Measurements from ENCODE around the gene GPR85.

The GPR85 gene

DNA sequence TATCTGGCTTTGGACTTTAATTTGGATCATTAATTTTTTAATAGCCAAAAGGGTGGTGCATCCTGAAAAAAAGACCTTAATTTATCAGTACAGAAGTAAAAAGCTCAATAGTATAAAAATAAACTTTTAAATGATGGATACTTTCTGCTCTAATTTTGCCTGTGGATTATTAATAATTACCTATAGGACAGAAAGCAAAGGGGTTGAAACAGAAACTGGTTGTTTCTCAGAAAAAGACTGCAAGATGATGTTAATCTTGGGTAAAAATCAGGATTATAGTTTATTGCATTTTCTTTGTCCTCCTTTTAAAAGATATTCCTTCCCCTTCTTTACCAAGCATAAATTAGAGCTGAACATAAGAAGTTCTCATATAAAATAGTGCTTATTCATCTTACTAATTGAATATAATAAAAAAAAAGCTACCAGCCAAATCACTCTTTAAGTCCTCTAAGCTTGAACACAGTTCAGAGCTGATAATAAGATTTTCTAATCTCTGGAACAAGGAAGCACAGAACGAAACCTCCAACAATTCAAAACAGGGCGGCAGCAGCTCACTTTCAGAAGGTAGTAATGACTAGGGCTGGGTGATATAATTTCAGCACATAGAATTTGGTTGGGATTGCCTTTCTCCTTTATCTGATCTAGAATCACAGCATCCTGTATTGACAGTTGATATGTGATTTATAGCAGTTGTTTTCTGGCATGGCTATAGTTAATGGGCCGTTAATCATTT, 8.1 kb upstream of the GPR85 start:
- TF ChIP-seq, protein P1, sequence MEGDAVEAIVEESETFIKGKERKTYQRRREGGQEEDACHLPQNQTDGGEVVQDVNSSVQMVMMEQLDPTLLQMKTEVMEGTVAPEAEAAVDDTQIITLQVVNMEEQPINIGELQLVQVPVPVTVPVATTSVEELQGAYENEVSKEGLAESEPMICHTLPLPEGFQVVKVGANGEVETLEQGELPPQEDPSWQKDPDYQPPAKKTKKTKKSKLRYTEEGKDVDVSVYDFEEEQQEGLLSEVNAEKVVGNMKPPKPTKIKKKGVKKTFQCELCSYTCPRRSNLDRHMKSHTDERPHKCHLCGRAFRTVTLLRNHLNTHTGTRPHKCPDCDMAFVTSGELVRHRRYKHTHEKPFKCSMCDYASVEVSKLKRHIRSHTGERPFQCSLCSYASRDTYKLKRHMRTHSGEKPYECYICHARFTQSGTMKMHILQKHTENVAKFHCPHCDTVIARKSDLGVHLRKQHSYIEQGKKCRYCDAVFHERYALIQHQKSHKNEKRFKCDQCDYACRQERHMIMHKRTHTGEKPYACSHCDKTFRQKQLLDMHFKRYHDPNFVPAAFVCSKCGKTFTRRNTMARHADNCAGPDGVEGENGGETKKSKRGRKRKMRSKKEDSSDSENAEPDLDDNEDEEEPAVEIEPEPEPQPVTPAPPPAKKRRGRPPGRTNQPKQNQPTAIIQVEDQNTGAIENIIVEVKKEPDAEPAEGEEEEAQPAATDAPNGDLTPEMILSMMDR (conservative IDR thresholded peaks at IDR 0.05; ENCODE audit: low read depth, low read length), result no peak
- no peak overlapping the region for H3K4me3 ChIP-seq (ENCODE audit: low read depth, low read length)
- DNase-seq (ENCODE audit: low read depth), result no peak

DNA sequence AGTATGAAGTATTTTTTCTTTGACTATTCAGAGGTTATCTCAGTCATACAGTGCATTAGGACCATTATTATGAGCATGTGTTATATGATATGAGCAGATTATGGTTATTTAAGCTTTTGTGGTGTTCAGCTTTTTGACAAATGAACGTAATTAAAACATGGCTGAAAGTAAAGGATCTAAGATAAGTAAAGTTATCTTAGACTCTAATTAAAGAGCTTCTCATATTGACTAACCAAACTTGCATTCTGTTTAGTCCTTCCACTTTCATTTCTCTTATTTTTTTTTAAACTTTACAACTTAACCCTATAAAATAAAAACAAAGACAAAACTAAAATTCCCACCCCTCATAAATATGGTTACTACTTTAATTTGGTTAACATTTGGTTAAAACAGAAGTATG, 6.9 kb upstream of the GPR85 start:
- no peak for DNase-seq (ENCODE audit: low read depth)
- TF ChIP-seq, protein P1 (conservative IDR thresholded peaks at IDR 0.05; ENCODE audit: low read depth, low read length), result no peak
- H3K4me3 ChIP-seq (ENCODE audit: low read depth, low read length), result no peak overlapping the region

DNA sequence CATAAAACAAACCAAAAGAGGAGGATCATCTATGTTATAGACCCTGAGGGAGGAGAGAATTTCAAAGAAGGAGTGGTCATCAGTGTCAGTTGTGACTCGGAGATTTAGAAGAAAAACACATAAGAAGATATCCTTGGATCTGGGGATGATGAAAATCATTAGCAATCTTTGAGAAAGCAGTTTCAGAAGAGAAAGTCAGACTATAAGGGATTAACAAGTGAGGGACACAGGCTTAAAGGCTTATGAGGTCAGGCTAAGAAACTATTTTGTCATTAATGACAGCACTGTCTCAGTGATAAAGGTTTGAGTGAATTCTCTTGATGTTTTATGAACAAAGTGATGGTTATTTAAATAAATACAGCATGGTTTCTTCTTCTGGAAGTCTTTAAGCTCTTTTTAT, 6.1 kb upstream of the GPR85 start:
- no peak overlapping the region for H3K4me3 ChIP-seq (ENCODE audit: low read depth, low read length)
- TF ChIP-seq, protein P1 (conservative IDR thresholded peaks at IDR 0.05; ENCODE audit: low read depth, low read length), result no peak
- DNase-seq (ENCODE audit: low read depth), result no peak

DNA sequence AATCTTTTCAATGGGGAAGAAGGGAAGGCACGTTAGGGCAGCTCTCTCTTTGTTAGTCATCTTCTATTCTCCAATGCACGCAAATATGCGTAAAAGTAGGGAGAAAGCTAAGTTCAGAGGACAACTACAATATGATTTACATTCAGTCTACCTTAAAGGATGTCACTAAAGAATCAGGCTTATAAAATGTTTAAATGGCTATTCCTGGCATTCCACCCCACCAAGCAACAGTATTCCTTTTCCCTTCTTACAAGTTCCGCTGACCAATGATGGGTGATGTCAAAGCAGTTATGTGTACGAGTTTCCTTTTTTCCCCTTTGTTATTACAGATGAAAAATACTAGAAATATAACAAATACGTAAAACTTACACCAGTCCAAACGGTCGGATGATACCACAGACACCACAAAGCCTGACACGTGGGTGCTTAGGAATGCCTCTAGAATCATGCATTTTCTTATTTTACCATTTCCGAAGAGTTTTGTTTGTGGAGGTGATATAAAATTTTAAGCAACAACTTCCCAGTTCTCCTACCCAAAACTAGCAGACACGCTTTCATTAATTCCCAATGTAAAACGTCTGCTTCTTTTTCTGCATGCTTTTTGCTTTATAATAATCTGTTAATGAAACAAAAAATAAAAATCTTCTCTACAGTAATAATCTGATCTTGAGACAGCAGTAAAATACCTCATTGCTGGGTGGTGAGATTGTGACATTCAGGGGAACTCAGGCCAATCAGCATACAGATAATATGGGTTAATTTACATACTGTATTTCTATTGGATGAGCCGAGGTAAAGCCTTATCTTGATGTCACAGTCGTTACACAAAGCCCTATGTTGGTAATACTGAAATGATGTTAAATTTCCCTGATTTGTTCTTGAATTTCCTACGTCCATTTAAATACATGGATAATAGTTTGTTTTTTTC, 708 bp upstream of the GPR85 start:
- DNase-seq (ENCODE audit: low read depth), result peak; percentile 96
- H3K4me3 ChIP-seq (ENCODE audit: low read depth, low read length), result peak overlapping the region; percentile 68
- TF ChIP-seq, protein P1 (conservative IDR thresholded peaks at IDR 0.05; ENCODE audit: low read depth, low read length), result no peak

DNA sequence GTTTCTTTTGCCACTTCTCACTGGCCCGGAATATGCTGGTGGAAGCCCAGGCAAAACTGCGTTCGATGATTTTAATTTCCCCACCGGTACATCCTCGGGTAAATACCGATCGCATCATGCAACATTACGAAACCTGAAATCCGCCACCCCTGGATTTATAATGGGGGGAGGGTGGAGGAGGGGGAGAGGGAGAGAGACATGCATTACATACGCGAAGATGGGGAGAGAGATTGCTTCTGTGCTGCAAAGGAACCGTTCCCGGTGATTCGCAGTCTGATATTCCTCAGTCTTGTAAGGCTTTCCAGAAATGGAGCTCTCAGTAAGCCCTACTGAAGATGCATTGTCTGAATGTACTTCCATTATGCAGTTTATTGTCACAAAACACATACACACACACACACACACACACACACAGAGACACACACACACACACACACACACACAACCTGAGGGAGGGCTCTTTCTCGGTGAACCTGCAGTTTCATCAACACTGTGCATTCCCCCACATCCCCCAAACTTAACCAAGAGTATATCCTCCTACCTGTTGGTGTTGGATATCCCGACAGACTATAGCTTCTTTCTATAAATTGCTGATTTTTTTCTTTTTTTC, 741 bp downstream of the GPR85 start:
- TF ChIP-seq, protein P1 (conservative IDR thresholded peaks at IDR 0.05; ENCODE audit: low read depth, low read length), result no peak
- peak overlapping the region; percentile 68 for H3K4me3 ChIP-seq (ENCODE audit: low read depth, low read length)
- DNase-seq (ENCODE audit: low read depth), result peak; percentile 45

DNA sequence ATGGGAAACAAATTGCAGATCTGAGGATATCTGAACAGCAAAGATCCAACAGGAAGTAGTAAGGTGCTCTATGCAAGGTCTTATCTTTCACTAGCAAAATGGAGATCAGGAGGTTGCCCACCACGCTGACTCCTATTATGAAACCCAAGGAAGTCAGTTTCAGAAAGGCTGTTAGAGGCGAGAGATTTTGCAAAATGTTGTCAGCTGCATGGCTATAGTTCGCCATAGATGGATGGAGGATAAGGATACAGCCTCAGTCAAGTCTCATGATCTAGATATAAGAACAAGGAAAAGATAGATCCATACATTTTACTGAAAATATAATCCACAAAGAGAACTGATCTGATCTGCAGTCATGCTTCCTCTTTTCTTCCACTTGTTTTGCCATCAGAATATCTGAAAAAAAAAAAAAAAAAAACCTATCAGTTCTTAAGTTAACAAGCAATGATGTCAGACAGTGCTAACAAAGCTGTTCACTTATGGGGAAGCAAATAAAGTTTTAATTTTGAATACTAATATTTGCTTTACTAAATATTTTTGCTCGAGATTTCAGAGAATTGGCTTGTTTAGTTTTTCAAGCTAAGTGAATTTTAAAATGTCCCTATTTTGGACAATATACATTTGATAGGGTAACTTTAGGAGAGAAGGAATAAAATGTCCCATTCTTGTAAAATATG, 2.0 kb downstream of the GPR85 start:
- DNase-seq (ENCODE audit: low read depth), result no peak
- H3K4me3 ChIP-seq (ENCODE audit: low read depth, low read length), result no peak overlapping the region
- TF ChIP-seq, protein P1 (conservative IDR thresholded peaks at IDR 0.05; ENCODE audit: low read depth, low read length), result no peak
